AG08396 (cell line): ENCODE results near the gene CFAP20.

Experiments used
- DNase-seq: peaks from one replicate; pipeline ENCODE4 v3.0.0; 2012; ENCODE audit warnings: low spot score, mixed read lengths

Gene CFAP20

GRCh38 chr16:58129097-58129936 is at the start of gene CFAP20:
TSS of gene CFAP20 (minus strand) at chr16:58129381. CDS start at chr16:58129115, 266 bp downstream.
- DNase-seq = peak; percentile 94

GRCh38 chr16:58177353-58177710 is 48.2 kb upstream of the CFAP20 start:
- DNase-seq = no peak

- no peak for DNase-seq
Observed at GRCh38 chr16:58176608-58177352, 47.6 kb upstream of the CFAP20 start.

- DNase-seq = no peak
Observed at GRCh38 chr16:58170223-58170622, 41.0 kb upstream of the CFAP20 start.

DNA sequence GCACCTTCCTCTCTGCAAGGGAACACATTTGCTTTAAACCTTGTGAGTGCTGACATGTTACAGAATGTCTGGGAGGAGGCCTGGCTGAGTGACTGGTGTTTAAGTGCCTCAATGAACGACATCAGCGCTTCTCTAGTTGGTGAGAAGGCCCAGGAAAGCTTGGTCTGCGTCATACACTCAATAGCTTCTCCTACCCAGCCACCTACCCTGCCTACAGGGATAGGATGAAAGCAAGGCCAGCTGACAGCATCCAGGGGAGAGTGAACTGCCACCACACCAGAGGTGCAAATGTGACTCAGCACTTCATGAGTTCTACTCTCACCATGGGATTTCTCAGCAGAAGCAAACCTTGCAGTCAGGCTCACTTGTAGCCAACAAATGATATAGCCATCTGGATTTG is 31.7 kb upstream of the CFAP20 start:
- no peak for DNase-seq

GRCh38 chr16:58158725-58159124 is 29.5 kb upstream of the CFAP20 start:
- DNase-seq = no peak

GRCh38 chr16:58157951-58158540 is 28.9 kb upstream of the CFAP20 start:
- no peak for DNase-seq

DNA sequence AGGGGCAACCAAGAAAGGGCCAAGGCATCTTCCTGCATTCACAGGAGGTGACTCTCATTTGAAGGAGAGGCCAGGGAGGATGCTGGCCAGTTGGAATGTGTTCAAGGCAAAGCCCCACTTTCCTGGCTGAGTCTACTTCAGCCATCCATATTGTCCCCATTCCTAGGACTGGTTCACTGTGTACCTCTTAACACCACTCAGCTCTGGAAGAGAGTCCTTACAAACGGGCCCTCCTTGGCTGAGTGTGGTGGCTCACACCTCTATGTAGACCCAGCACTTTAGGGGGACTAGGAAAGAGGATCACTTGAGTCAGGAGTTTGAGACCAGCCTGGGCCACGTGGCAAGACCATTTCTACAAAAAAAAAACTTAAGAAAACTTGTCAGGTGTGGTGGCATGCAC is 28.1 kb upstream of the CFAP20 start:
- DNase-seq = no peak

DNA sequence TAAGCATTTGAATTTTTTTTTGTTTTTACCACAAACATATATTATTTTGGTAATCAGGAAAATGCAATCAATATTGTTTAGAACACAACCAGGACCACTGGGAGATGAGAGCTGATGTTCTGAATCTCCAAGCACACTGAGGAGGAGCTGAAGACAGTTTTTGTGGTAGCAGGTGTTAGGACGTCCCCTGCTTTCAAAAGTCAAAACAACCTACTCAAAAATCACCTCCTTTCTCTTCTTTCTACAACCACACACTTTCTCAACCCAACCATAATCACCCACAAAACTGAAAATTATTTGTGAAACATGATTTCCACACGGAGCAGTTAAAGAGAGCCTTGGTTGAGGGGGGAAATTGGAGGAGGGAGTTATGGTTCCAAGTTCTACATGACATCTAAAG is 26.7 kb upstream of the CFAP20 start:
- DNase-seq = no peak

- DNase-seq = no peak
Observed at GRCh38 chr16:58154345-58154744, 25.2 kb upstream of the CFAP20 start.

DNA sequence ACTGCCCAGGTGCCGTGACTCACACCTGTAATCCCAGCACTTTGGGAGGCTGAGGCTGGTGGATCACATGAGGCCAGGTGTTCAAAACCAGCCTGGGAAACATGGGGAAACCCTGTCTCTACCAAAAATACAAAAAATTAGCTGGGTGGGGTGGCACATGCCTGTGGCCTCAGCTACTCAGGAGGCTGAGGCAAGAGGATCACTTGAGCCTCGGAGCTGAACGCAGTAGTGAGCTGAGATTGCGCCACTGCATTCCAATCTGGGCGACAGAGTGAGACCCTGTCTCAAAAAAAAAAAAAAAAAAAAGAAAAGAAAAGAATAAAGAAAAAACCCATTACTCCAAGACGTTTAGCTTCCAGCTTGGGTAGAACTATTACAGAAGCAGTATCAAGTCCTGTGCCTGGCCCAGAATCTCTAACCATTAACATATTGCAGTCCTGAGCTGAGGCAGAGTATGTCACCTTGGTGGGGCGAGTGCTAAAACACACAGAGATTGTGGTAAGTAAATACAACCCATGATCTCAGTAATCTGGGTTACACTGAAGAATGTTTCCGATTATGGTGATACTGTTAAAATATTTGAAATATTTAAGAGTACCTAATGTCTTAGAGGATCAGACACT is 23.2 kb upstream of the CFAP20 start:
- no peak for DNase-seq

GRCh38 chr16:58148526-58148925 is 19.3 kb upstream of the CFAP20 start:
- DNase-seq = no peak

- DNase-seq = no peak
Observed at GRCh38 chr16:58148099-58148498, 18.9 kb upstream of the CFAP20 start.

DNA sequence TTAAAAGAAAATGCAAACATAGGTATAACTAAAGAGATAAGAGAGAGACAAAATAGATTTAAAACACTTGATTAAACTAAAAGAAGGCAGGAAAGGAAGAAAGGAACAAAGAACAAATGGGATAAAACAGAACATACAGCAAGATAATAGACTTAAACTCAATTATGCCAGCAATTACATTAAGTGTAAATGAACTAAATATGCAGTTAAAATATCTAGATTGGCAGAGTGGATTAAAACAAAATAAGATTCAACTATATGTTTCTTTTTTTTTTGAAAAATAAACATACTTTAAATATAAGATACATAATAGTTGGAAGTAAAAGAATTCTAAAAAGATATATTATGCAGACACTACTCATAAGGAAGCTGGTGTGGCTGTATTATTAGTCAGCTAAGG is 9.7 kb upstream of the CFAP20 start:
- no peak for DNase-seq

GRCh38 chr16:58137581-58137980 is 8.4 kb upstream of the CFAP20 start:
- no peak for DNase-seq

GRCh38 chr16:58128711-58129096 is 477 bp downstream of the CFAP20 start:
- DNase-seq = no peak

DNA sequence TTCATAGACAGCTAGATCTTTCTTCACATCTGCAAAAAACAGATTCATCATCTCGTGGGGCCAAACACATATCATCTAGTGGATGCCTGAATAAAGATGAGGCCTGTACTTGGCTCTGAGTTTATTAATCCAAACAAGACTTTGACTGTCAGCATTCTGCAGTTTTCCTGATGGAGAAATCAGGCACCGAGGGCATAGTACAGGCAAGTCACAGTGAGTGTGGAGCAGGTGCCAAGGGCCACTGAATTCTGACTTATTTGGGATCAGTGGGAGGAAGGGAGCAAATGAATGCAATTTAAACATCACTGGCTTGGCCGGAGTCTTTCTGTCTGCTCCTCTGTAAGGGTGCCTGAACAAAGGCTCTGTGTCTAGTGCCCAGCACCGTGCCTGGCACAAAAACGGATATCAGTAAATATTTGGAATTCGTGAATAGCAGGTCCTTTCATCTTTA is 975 bp downstream of the CFAP20 start:
- no peak for DNase-seq

- no peak for DNase-seq
Observed at GRCh38 chr16:58127634-58128033, 1.5 kb downstream of the CFAP20 start.

- DNase-seq = peak; percentile 34
Observed at GRCh38 chr16:58127033-58127556, 2.1 kb downstream of the CFAP20 start.

DNA sequence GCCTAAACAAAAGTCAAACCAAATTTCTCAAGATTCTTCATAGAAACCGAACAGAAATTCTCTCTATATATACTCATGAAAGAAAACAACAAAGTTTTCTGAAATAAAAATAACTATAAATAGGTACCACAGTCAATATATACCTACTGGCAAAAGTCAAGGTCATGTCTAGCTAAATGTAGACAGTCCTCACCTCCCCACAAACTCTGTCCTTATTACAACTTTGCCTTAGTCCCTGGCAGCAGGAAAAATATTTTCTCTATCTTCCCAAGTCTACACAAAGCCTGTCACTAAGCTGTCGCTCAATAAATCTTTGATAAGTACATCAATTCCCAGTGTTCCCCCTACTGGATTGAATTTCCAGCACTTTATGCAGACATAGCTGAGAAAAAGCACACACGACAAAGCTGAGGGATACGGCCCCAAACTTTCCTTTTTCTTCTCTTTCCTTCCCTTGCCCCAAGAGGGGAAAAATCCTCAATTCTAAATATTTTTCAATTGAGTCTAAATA is 2.7 kb downstream of the CFAP20 start:
- DNase-seq = no peak

DNA sequence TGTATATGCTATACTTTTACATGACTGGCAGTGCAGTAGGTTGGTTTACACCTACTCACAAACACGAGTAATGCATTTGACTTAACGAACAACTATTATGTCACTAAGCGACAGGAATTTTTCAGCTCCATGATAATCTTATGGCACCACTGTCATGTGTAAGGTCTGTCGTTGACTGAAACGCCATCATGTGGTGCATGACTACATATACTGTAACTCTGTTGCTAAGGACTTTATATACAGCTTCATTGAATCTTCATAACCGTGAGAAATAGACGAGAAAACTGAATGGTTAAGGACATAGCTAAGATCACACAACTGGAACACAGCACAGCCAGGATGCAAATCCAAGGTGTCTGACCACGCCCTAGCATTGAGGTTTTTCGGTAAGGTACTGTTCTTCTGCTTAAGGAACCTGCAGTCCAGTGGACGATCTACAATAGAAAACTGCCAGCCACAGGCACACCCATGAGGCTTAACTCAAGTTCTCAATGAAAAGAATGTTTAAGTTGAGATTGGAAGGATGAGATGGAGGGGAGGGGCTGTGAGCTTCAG is 3.3 kb downstream of the CFAP20 start:
- DNase-seq = no peak

GRCh38 chr16:58125041-58125440 is 4.1 kb downstream of the CFAP20 start:
- DNase-seq = no peak
